SU-DHL-6 (cell line): ENCODE results near the gene MCM10.

Experiments
- EZH2phosphoT487 ChIP-seq: fragments of 200-600 bp; sonication (generic), shearing (Covaris generic); conservative IDR thresholded peaks from 2 replicates; pipeline ENCODE4 v1.6.1; 2018; ENCODE audit warnings: mild to moderate bottlenecking, antibody characterized with exemption, low read length, moderate library complexity, mixed read lengths
- TF ChIP-seq, protein P1 (sequence below): fragments of 200-600 bp; sonication (generic); IDR thresholded peaks from one replicate; pipeline ENCODE4 v1.5.1; 2017; ENCODE audit warnings: antibody characterized with exemption, mild to moderate bottlenecking, low read length, moderate library complexity; ENCODE audit not compliant: insufficient read depth, poor library complexity, severe bottlenecking

- TF ChIP-seq, protein P1, sequence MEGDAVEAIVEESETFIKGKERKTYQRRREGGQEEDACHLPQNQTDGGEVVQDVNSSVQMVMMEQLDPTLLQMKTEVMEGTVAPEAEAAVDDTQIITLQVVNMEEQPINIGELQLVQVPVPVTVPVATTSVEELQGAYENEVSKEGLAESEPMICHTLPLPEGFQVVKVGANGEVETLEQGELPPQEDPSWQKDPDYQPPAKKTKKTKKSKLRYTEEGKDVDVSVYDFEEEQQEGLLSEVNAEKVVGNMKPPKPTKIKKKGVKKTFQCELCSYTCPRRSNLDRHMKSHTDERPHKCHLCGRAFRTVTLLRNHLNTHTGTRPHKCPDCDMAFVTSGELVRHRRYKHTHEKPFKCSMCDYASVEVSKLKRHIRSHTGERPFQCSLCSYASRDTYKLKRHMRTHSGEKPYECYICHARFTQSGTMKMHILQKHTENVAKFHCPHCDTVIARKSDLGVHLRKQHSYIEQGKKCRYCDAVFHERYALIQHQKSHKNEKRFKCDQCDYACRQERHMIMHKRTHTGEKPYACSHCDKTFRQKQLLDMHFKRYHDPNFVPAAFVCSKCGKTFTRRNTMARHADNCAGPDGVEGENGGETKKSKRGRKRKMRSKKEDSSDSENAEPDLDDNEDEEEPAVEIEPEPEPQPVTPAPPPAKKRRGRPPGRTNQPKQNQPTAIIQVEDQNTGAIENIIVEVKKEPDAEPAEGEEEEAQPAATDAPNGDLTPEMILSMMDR: no peak
- TF ChIP-seq EZH2phosphoT487: no peak
These were observed 64.2 kb downstream of the MCM10 start for GRCh38 chr10:13225601-13226000.
